NCI-H82 treated with DMSO at 0.1 percent for 48 hours (cell line): Measurements from ENCODE around the gene LYPD3.
A peak's percentile ranks its signal among the peaks of the same experiment; 100 is the strongest.
"Not testable (repeated sequence)": the region's sequence is repeated elsewhere in the genome, so short reads cannot be mapped to it uniquely, and the experiment has no call there.

Experiments used
- DNase-seq: peaks from one replicate; lab custom pipeline; 2025; ENCODE audit not compliant: unreplicated experiment; lab: John Stamatoyannopoulos, UW

Gene LYPD3

GRCh38 chr19:43465468-43466120 is at the start of gene LYPD3:
Gene LYPD3, minus strand, starts transcription at chr19:43465608. Its CDS starts 37 bp downstream, at chr19:43465571.
- no peak for DNase-seq

DNA sequence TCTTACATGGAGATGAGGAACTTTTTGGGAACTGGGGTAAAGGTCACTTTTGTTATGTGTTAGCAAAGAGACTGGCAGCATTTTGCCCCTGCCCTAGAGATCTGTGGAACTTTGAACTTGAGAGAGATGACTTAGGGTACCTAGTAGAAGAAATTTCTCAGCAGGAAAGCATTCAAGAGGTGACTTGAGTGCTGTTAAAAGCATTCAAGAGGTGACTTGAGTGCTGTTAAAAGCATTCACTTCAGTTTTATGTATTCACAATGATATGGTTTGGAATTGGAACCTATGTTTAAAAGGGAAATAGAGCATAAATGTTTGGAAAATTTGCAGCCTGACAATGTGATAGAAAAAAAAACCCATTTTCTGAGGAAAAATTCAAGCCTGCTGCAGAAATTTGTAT is 47.0 kb upstream of the LYPD3 start:
- DNase-seq = not testable (repeated sequence)

DNA sequence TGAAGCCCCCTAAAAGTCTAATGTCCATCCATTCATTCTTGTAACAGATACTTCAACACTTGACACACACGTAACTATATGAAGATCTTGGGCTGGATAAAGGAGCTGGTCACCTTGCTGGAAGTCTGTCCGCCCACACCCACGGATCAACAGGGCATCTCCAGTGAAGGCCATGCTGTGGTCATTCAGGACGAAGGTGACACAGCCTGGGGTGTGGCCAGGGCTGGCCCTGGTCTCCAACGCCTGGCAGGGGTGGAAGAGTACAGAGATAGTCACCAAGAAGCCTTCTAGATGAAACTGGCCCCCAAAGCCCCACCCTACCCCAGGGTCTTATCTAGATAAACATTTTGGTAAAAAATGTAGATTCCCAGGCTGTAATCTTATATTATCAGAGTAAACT is 45.9 kb upstream of the LYPD3 start:
- no peak for DNase-seq

GRCh38 chr19:43510713-43511112 is 45.3 kb upstream of the LYPD3 start:
- no peak for DNase-seq

GRCh38 chr19:43507880-43508279 is 42.5 kb upstream of the LYPD3 start:
- DNase-seq = no peak

DNA sequence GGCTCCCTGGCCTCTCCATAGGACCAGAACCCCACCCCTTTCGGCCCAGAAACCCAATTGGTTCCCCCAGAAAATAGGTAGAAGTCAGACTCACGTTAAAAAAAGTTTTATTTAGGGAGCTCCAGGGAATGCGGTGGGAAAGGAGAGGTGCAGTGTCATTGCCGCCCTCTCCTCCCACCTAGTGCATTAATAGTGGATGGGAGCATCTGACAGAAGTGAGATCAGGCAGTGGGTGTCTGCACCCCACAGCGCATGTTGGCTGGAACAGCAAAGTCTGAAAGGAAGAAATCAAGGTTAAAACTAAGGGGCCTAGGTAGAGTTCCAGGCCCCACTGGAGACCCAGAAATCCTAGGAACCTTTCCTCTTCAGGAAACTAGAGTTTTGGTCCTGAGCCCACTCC is 41.2 kb upstream of the LYPD3 start:
- no peak for DNase-seq

- DNase-seq = no peak
Observed at GRCh38 chr19:43505941-43506340, 40.5 kb upstream of the LYPD3 start.

- no peak for DNase-seq
Observed at GRCh38 chr19:43505186-43505456, 39.7 kb upstream of the LYPD3 start.

DNA sequence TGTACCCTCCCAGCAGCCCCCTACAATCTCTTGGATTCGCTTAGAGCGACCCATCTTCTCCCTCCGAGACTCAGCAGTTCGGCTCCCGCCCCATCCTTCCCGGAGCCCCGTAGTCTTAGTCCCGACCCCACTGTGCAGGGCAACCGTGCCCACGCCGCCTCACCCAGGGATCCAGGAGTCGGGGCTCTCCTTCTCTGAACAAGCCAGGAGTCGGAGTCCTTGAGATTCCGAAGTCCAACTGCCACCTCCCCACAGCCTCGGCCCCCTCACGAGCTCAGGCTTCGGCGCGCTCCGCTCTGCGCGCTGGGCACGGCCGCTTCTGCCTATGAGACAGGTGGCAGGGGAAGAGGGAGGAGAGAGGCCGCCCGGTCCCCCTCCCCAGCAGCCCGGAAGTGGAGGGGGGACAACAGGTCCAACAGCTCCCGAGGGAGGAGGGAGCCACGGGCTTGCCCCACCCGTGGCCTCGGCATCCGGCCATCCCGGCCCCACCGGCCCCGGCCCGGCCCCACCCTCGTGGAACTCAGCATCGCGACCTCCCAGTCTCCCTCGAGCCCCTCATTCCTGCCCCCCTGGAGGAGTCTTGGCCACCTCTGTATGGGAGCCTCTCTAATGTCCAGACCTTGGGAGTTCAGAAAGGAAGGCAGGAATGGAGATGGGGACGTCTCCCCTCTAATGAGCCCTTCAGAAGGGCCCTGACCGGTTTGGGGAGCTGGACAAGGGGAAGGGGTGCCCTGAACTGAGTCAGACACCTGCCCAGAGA is 39.2 kb upstream of the LYPD3 start, which contains the start of gene PHLDB3:
Gene PHLDB3 (minus strand): TSS at position 321 of the 760 bp plus-strand sequence. CDS start 628 bp downstream, outside the sequence.
- DNase-seq = no peak

GRCh38 chr19:43503501-43504425 is 38.4 kb upstream of the LYPD3 start:
- peak; percentile 92 for DNase-seq

DNA sequence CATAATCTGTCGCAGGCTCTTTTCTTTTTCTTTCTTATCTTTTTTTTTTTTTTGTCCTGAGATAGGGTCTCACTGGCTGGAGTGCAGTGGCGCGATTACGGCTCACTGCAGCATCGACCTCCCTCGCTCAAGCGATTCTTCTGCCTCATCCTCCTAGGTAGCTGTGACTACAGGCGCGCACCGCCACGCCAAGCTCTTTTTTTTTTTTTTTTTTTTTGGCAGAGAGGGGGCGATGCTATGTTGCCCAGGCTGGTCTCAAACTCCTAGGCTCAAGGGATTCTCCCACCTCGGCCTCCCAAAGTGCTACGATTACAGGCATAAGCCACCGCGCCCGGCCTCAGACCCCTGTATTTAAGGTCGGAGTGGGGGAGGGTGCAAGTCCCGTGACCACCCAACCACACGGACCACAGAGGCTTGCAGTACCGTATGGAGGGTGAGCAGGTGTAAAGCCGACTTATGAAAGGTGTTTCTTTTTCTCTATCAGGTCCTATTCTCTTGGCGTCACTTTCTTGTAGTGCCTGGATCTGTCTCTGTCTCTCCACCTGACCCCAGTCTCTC is 37.1 kb upstream of the LYPD3 start:
- DNase-seq = no peak

GRCh38 chr19:43501661-43502418 is 36.4 kb upstream of the LYPD3 start:
- peak; percentile 15 for DNase-seq

DNA sequence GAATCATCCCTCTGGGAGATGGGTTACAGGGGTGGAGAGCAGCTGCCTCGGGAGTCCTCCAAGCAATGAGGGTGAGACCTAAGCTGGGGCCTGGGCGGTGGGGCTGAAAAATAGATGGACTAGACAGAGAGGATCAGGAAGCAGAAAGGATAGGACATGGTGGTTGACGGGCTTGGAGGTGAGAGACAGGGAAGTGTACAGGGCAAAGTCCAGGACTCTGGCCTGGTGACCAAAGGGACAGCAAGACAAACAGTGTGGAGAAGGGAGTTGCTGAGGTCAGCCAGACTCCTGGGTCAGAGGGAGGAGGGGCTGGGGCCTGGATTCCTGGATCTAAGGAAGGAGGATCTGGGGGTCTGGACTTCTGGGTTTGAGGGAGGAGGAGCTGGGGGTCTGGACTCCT is 33.6 kb upstream of the LYPD3 start:
- no peak for DNase-seq

GRCh38 chr19:43498233-43498842 is 32.9 kb upstream of the LYPD3 start:
- no peak for DNase-seq

GRCh38 chr19:43496960-43497359 is 31.6 kb upstream of the LYPD3 start:
- no peak for DNase-seq

- DNase-seq = no peak
Observed at GRCh38 chr19:43495082-43495481, 29.7 kb upstream of the LYPD3 start.

DNA sequence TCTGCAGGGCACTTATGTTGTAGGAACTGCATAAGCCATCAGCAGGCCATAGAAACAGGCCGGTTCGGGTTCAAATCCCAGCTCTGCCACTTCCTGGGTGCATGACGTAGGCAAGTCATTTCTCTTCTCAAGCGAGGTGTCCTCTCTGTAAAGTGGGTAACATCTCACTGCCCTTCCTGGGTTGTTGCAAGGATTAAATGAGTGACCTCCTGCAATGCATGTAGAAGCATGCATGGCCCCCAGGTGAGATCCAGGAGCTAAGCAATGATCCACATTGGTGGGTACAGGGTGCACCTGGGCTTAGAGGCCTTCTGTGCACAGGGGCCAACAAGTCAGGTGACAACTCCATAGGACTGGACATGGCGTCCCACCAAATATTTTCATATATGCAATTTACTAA is 25.4 kb upstream of the LYPD3 start:
- no peak for DNase-seq

DNA sequence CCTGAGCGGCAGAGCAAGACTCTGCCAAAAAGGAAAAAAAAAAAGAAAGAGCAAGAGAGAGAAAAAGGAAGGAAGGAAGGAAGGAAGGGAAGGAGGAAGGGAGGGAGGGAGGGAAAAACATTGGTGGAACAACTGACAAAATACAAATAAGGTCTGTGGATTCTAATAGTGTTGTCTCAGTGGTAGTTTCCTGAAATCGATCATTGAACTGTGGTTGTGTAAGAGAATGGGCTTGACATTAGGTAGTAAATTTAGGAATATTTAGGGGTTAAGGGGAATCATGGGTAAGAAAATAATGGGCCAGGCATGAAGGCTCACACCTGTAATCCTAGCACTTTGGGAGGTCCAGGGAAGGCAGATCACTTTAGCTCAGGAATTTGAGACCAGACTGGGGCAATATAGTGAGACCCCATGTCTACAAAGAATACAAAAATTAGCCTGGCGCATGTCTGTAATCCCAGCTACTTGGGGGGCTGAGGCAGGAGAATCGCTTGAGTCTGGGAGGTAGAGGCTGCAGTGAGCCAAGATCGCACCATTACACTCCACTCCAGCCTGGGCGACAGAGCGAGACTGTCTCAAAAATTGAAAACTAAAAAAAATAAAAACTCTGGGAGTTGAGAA is 24.7 kb upstream of the LYPD3 start:
- DNase-seq = no peak

- DNase-seq = no peak
Observed at GRCh38 chr19:43489310-43489709, 23.9 kb upstream of the LYPD3 start.

GRCh38 chr19:43488179-43488578 is 22.8 kb upstream of the LYPD3 start:
- DNase-seq = no peak
